NCI-H748 (cell line): ENCODE data around the gene SNTB2.

Source experiments
- DNase-seq: peaks from one replicate; lab custom pipeline; 2025; ENCODE audit not compliant: unreplicated experiment; lab: John Stamatoyannopoulos, UW

Gene SNTB2

DNA sequence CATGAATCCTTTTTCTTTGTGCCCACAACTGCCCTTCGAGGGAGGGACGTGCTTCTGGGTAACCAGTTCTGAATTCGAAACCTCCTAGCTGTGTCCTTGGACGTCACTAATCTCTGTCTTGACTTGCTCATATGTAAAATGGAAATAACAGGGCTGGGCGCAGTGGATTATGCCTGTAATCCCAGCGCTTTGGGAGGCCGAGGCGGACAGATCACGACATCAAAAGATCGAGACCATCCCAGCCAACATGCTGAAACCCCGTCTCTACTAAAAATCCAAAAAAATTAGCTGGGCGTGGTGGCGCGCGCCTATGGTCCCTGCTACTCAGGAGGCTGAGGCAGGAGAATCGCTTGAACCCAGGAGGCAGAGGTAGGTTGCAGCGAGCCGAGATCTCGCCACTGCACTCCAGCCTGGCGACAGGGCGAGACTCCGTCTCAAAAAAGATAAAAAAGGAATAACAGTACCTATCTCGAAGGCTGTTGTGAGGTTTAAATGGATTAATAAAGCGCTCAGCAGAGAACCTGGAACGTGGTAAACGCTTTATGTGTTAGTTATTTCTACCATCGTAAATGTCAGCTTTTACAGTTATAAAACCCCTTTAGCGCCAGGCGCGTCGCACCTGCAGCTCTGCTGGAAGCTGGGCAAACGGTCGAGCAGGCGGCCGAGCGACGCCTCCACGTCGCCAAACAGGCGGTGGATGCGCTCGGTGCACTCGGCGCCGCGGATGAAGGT, 151.8 kb downstream of the SNTB2 start:
- DNase-seq = no peak

DNA sequence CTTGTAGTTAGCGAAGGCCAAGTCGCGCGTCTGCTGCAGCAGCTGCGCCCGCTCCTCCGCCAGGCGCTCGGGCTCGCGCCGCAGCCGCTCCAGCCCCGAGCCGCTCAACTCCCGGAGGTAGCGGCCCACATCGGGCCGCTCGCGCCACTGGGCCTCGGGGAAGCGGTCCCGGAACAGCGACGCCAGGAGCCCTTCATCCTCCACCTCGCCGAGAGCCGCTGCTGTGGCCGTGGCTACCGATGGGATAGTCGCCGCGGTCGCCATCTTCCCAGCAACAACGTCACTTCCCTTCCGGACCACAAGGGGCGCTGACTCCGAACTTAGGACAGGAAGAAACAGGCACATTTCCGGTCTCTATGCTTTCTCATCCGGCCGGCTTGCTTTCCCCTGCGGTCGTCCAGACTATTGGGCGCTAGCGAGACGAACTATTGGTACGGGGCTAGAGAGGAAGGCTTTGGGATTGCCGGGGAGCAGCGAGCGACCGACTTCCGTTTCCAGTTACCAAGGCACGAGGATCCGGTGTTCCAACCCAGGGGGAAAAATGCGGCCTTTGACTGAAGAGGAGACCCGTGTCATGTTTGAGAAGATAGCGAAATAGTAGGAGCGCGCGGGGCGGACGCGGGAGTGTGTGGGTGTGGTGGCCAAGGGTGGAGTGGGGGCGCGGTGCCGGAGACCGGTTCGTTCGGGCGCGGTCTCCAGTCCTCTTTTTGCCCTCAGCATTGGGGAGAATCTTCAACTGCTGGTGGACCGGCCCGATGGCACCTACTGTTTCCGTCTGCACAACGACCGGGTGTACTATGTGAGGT, 152.5 kb downstream of the SNTB2 start, which contains the start of the genes COG8 and NIP7:
TSS of gene COG8 (minus strand) at position 276 of the 806 bp plus-strand sequence. CDS start at position 264, 12 bp downstream.
TSS of gene NIP7 (plus strand) at position 484 of the 806 bp plus-strand sequence. CDS start at position 542, 58 bp downstream.
- DNase-seq = peak; percentile 97

DNA sequence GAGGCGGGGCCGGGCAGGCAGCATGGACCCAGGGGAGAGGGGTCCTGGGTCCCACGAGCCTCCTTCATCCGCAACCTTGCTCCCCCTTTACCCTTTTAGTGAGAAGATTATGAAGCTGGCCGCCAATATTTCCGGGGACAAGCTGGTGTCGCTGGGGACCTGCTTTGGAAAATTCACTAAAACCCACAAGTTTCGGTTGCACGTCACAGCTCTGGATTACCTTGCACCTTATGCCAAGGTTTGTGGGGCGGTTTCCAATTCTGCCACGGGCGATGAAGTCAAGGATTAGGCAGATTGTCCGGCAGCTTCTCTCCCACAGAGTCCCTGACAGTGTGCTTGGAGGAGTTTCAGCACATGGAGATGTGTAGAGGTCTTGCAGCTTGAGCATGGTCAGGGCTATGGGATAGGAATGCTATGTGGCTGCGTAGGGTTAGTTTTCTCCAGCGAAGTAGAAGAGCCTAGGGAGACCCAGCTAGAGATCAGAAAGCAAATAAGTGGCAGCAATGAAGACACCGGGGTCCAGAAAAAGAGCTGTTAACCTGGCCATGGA, 153.2 kb downstream of the SNTB2 start:
- no peak for DNase-seq

DNA sequence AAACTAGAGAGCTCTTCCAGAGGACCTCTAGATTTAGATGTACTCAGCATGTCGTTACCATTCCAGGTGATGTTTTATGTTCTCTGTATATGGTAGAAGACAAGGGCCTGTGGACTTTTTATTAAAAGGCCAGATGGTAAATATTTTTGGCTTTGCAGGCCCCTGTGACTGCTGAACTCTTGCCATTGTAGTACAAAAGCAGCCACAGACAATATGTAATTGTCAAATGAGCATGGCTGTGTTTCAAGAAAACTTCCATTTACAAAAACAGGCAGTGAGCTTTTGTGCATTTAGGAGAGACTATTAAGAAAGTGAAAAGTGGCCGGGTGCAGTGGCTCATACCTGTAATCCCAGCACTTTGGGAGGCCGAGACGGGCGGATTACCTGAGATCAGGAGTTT, 157.2 kb downstream of the SNTB2 start:
- no peak for DNase-seq

DNA sequence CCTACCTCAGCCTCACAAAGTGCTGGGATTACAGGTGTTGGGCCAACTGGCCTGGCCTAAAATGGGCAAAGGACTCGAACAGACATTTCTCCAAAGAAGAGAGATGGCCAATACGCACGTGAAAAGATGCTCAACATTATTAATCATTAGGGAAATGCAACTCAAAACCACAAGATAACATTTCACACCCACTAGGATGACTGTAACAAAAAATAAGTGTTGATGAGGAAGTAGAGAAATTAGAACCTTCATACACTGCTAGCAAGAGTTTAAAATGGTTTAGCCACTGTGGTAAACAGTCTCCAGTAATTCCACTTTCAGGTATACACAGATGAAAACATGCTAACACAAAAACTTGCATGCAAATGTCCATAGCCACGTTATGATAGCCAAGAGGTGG, 159.0 kb downstream of the SNTB2 start:
- DNase-seq = no peak

DNA sequence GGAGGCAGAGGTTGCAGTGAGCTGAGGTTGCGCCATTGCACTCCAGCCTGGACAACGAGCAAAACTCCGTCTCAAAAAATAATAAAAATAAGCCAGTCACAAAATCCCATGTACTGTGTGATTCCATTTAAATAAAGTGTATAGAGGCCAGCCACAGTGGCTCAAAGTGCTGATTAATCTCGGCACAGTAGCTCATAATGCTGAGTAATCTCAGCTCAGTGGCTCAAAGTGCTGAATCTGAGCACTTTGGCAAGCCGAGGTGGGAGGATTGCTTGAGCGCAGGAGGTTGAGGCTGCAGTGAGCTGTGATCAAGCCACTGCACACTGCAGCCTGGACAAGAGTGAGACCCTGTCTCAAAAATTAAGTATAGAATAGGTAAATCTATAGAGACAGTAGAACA, 159.7 kb downstream of the SNTB2 start:
- no peak for DNase-seq

DNA sequence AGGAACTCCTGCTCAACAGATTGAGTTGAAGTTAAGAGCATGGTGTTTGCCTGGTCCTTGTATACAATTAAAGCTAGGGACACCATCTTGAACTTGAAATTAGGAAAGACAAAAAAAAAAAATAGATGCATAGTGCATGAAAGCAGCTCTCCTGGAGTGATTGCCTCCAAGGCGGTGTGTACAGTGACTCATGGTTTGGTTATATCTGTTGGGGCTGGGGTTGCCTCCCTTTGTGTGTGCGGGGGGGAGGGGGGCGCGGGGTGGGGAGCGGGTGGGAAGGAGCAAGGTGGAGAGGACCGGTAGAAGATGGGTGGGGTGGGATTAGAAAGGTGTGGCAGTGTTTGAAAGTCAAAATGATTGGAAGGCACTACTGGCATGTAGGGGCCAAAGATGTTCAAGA, 161.3 kb downstream of the SNTB2 start:
- DNase-seq = no peak

DNA sequence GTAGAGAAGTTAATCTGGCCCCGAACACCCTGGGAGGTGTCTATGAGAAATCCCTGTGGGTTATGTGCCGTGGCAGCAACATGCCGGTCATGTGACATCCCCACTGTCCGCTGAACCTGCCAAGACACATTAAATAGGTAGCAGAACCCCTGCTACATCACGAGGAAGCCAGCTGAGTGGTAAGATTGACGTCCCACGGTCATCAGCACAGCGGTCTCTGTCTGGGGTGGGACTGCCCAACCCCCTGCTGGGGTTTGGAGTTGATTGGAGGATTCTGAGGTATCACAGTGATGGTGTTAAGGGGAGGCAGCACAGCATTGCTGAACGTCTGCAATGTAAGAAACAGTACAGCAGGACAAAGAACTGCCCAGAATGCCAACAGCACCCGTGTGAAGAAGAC, 162.6 kb downstream of the SNTB2 start:
- DNase-seq = no peak

DNA sequence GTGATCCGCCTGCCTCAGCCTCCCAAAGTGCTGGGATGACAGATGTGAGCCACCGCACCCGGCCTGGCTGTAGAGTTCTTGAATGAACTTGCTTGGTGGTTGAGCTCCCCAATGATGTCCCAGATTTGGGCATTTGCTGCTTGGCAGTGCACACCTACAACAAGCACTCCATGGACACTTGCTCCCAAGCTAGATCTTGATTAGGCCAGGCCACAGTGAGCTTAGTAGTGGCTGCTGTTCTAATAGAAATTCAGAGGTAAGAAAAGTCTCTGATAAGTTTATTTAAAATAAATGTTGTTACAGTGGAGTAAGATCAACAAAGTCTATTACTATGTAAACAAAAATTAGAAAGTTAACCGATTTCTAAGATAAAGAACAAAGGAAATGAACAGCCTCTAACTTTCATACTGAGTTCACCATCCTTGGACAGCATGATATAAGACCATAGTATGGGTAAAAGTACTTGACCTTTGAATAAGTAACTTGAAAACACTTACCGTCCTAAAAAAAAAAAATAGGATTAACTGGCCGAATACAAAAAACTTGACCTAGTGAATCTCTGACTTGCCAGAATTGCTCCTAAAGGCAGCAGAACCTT, 163.7 kb downstream of the SNTB2 start:
- DNase-seq = no peak

DNA sequence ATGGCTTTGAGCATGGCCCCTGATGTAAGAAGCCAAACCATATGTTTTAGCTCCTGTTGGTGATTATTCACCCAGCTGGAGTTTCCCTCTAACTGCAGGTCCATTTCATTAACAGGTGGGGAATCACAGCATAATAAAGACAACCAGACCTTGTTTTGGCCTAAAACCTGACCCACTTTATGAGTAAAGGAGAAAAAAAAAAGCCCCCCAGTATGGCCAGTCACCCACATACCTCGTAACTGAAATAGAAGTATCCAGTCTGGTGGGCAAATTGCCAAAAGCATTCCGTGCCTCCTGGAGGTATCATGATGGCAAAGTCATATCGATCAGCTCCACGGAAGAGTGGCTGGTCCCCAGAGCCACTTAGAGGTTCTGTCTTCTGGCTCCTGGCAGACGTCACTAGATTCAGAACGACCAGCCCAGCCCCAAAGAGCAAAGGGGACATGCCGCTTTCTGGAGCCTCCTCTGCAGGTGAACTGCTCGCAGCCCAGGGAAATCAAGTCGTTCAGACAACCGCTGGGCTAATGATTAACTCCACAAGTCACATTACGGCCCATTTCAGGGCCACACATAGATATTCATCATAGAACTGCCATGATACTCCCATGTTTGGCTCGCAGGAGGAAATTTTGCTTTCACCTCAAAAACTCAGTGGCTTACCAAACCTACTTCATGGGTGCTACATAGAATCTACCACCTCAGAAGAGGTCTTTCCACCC, 164.5 kb downstream of the SNTB2 start, which contains the start of gene TMED6:
TSS of gene TMED6 (minus strand) at position 478 of the 719 bp plus-strand sequence. CDS start at position 445, 33 bp downstream.
- no peak for DNase-seq
